NCI-H146 (cell line): ENCODE results near the gene PCOLCE2.

ENCODE experiments used
- DNase-seq: peaks from one replicate; lab custom pipeline; 2025; lab: John Stamatoyannopoulos, UW

Gene PCOLCE2

DNA sequence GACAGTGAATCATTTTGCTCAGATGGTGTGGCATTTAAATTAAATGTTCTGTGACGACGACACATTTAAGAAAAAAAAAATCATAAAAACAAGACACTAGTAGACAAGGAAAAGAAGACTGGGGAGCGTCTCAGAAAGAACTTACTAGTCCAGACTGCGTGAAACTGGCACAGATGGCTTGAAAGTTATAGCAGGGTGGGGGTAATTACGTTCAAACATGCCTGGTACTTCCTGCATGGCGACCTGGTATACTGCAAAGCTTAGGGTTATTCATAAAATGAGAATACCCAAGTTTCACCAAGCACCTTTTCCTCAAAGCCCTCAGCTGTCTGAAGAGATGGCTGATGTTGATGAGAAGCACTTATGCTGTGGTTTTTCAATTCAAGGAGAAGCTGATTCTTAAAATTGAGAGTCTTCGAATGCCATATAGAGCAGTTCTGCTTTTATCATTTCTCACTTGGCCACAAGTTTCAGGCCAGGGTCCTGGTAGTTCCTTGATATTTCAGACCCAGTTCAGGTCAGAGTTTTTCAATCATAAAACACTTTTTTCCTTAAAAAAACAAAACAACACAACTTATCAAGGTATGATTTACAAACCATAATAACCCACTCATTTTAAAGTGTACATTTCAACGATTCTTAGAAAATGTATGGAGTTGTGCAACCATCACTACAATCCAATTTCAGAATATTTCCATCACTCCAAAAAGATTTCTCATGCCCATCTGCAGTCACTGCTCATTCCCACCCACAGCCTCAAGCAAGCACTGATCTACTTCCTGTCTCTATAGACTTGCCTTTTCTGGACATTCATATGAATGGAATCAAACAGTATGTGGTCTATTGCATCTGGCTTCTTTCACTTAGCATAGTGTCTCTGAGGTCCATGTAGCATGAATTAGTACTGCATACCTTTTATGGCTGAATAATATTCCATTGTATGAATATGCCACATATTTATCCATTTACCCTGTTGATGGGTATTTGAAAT lies 24.7 kb downstream of the PCOLCE2 start:
- DNase-seq = peak; percentile 16

DNA sequence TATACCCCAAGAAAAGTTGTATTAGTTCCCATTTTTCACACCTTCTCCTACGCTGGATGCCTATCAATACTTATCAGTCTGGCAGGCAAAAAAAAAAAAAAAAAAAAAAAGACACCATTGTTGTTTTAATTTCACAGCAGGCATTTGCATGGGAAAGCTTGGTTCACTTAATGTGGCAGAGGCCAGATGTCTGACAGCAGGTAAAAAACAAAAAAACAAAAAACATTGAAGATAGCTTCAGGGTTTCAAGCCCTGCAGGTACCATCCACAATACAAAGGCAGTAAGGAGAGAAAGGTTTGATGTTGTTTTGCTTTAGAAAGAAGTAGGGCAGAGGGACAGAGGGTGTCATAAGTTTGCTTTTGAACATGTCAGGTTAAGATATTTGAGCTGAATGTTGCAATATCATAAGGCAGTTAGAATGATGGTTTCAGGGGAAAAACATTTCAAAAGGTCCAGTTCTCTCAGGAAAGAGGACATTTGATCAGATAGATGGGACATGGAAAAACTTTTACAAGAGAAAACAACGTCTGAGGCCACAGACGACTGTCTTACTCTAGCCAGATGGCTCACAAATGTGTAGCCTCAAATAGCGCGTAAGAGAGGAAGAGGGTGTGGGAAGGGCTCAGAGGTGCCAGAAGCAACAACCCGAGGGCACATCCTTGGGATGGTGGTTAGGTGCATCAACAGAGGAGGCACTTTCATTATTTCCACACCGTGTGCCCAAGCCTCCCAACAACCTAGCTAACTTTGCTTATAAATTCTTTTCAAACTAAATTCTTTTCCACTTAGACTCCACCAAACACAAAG lies 25.7 kb downstream of the PCOLCE2 start:
- DNase-seq = peak; percentile 72

DNA sequence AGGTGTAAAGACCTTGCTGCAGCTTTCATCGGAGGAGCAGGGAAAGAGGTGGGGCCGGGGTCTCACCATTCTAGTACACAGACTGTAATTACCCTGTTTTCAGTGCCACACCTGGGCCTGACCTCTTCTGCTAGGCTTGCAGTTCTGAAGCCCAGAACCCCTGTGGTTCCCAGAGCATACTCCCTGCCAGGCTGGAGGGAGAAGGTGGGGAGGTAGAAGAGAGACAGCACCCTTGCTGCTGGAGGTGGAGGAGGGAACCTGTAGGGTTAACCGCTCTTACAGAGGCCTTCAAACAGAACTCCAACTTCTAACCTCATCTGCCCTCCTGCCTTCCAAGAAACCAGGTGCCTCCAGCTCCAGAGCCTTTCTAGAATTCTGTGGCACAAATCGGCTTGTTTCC lies 27.0 kb downstream of the PCOLCE2 start:
- DNase-seq = peak; percentile 76

DNA sequence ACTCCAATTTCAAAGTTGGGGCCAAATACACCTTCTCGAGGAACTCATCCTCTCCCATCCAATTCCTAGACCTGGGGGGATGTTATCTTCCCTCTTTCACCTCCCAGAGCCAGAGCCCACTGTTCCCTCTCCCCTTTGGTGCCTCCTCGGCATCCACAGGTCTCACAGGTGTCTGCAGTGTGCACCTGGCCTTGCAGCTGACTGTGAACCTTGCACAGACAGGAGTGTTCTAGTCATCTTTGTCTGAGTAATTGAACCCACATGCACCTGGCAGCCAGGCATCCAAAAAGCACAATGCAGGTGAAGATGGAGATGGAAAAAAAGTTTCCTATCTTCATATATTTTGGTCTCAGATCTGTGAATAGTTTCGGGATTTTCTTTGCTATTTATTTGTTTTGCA lies 30.8 kb downstream of the PCOLCE2 start:
- peak; percentile 95 for DNase-seq

DNA sequence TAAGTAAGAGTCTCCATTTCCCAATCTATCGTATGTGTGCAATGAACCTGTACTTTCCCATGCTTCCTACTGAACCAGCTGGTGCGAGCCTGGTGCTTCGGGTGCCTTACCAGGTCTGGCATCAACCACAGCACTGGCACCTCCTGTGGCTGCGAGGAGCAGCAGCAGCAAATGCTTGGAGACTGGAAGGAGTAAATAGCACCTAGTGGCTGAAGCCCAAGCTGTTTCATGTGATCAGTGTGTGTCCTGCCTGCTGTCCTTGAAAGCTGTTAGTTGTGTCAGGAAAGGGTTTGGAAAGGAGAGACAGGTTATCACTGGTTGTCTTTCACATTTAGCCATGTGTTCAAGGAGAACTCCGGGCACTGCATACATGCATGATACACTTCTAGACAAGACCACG lies 31.8 kb downstream of the PCOLCE2 start:
- peak; percentile 86 for DNase-seq

DNA sequence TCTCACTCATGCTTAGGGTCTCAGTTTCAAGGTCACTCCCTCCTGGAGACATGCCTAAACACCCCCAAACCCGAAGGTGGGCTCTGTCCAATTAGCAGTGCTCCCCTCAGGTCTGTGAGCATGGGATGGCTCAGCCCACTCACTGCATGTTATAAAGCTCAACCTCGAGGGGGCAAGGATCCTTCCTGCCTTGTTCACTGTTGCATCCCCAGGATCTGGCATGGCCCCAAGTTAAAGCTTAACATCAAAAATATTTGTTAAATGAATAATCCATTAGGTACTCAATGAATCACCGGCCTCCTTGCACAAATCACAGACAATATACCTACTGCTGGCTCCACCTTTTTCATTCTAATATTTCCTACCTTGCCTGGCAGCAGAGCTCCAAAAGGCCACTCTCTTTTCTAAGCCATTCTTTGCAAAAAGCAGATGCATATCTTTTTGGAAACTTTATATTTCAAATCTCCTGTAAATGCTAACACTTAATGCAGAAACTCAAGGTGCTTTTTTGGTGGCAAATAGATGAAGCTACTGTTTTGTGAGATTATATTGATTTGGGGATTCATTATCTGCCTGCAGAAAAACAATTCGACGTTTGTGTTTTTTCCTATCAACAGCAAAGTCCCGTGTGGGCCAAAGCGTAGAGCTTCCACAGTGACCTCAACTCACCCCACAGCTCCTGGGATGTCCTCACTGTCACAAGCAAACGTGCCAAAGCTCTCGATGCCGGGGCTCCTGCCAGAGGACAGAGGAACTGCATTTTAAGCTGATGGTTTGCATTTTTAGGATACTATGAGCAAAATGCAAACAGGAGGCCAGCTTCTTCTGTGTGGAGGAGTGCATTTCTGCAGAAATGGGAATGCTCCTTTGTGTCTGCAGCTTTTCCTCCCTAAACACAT lies 35.4 kb downstream of the PCOLCE2 start:
- DNase-seq = no peak

DNA sequence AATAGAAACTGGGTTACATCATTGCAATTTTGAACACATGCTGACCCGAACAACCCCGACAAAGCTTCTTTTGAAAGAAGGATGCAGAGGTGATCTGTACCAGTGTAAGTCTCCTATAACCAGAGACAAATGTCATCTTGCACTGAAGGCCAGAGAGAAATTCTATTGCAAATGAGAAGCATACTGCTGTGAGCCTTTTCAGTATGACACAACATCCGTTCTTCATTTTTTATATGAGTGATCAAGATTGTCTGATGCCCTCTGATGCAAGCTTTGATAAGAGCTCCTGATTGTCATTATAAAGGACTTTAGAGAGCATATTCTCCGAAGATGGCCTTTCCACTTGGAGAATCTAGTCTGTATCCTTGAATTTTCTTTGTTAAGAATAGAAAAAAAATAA lies 36.9 kb downstream of the PCOLCE2 start:
- DNase-seq = no peak

DNA sequence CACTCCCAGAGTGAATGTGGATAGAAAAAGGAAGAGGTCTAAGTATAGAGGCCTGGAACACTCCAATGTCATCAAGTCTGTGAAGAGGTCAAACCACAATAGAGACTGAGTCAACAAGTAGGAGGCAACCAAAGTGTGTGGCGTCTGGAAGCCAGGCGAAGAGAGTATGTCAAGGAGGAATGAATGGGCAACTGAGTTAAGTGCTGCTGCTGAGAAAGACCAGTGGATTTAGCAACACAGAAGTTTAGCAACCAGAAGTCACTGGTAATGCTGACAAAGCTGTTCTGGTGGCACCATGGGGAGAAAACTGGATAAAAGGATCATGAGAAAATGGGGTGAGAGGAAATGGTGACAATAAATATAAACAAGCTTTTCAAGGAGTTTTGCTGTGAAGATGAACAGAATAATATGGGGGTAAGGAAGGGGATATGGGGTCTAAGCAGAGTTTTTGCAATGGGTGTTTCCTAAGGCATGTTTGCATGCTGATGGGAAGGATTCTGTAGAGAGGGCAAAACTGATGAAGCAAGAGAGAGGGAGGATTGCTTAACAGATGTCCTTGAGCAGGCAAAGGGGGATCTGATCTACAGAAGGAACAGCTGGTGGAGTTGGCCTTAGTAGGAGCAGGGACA lies 38.4 kb downstream of the PCOLCE2 start:
- no peak for DNase-seq

DNA sequence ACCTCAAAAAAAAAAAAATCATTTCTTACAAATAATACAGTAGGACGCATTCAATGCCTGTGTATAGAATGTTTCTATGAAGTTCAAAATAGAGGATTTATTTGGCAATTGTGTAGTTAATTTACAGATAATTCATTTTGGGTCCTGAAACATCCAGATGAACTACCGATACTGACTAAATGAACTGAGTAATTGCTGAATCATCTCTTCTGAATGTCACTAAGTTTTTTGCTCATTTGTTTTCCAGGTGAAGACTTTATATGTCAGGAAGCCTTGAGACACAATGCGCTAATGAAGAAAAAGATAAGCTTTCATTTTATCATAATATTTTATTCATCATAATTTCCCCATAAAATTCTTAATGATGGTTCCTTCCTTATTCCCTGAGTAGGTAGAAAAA lies 39.7 kb downstream of the PCOLCE2 start:
- no peak for DNase-seq

DNA sequence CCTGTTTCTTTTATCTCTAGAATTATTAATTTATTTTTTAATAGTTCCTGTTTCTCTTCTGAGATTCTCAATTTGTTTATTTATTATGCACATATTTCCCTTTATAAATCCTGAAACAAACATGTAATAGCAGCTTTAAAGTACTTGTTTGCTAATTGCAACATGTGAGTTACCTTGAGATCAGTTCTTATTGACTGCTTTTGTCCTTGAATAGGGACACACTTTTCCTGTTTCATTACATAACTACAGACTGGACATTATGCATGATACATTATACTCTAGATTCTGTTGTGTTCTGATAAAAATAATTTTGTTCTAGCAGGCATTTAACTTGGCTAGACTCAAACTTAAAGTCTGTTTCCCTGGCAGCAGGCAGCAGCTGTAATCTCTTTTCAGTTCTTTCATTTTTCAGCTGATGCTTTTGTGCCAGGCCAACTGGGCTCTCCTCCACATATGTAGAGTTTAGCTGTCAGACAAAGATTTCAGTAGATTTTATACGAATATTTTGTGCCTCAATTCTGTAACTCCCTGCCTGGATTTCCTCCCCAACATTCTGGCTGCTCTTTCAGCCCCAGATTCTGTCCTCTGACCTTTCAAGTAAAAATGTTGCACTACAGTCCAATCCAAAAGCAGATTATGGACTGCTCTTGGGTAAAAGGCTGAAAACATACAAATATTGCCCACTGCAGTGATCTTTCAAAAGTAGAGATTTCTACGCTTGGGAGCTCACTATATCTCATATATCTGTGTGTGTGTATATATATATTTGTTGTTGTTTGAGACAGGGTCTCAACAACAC lies 41.9 kb downstream of the PCOLCE2 start:
- DNase-seq = no peak

DNA sequence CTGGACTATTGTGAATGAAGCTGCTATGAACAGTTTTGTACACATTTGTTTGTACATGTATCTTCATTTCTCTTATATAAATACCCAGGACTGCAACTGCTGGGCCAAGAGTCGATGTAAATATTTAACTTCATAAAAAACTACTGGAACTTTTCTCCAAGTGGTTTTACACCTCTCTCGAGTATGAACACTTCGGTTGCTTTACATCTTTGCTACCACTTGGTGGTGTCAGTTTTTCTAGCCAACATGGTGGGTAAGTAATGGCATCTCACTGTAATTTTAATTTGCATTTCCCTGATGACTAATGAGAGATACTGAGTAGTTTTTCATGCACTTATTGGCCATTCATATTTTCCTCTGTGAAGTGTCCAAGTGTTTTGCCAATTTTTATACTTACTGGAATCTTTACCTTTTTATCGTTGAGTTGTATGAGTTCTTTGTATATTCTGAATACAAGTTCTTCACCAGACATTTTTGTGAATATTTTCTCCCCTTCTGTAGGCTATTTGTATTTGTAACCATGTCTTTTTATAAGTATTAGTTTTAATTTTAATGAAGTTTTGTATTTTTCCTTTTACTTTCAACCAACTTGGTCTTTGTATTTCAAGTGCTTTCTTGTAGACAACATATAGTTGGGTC lies 44.4 kb downstream of the PCOLCE2 start:
- DNase-seq = peak; percentile 56

DNA sequence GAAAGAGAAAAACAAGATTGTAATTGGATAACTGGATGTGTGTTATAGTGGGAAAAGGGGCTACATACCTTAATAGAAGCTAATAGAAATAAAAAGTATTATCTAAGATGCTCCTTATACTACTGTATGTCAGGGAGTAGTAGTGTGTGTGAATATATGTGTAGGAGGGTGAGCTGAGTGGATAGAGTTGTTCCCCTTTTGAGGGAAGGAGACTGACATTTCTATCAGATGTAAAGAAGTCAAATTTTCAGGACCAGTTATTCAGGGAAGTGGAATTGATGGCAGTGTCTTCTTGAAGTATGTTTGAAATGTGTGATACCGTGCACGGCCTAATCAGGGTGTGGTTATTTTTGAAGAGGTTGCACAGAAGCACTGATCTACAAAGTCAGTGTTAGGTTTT lies 49.1 kb downstream of the PCOLCE2 start:
- no peak for DNase-seq

DNA sequence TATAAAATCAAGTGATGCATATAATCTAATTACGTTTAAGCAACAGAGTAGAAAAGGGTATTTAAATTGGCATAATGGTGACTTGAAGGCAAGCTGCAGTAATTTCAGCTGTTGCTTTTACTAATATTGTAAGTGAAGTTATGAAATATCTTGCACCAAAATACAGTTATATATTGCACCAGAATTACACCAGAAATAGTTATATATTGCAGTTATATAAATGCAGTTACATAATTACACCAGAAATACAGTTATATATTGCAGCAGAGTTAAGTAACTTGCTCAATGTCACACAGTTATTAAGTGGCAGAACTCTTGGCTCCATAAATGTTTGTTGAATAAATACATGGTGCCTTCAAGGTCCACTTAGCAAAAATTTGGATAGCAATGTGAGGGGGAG lies 51.4 kb downstream of the PCOLCE2 start:
- no peak for DNase-seq

DNA sequence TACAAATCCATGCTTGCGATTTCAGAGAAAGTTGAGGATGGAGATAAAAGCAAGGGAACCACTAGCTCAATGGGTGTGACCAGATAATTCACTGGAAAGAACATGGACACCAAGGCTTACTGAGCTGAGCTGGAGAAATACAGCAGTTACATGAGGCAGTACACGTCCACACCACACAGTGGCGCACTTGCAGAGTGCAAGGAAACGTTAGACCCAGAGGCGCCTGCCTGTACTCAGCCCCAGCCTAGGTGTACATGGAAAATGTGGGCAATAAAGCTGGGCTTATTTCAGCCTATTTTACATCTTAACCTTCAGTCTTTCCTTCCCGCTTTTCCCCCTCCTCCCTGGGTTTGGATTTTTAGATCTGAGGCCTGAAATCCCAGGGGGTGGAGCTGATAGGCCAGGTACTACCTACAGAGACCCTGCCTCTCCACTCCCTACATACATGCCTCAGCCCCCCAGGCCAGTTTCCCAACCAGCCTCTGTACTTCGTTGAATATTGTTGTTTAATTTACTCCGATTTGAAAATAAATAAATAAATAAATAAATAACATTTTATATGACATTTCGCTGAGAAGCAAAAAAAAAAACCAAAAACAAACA lies 60.1 kb downstream of the PCOLCE2 start:
- DNase-seq = peak; percentile 84

DNA sequence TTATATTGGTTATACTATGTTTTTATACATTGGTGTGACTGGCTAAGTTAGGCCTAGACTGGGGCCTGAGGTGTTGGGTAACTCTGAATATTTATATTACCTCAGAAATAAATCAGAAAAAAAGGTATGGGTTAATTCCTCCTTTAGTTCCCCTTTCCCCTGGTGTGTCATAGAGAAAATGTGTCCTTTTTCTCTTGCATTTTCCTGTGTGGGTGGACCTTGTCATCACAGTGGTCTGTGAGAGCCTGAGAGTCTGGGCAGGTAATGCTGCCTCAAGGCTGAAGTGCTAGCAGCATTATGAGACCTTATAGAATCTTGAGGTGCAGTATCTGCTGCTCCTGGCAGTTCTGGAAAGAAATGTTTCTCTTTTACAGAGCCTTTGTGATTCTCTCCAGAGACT lies 69.7 kb downstream of the PCOLCE2 start:
- no peak for DNase-seq

DNA sequence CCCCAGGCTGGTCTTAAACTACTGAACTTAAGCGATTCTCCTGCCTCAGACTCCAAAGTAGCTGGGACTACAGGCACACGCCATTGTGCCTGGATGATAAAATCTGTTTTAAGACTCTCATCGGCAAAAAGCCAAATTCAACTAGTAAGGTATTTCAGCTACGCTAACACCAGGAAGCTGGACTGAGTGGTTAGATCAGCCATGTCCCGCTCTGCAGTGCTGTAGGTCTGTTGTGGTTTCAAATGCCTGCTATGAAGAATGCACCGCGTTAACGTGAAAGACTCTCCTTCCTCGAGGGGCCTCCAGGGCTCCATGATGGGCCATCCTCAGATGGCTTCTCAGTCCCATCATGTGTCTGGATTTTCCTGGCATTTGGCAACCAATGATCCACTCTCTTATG lies 70.2 kb downstream of the PCOLCE2 start:
- no peak for DNase-seq

DNA sequence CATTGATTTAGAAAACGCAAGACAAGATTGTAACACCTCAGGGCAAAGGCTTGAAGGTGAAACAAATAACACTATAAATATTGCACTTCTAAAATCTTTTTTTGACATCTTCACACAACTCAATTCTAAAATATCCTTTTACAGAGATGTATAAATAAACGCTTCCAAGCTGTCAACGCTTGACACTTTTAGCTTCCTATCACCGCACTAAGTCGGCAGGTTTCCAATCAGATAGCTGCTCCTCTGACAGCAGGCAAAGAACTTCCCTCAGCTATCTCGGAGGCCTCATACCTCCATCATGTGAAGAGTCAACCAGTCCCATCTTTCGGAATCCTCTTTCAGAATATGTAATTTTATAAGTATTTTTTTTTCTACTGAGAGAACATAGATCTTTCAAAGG lies 71.0 kb downstream of the PCOLCE2 start:
- DNase-seq = no peak

DNA sequence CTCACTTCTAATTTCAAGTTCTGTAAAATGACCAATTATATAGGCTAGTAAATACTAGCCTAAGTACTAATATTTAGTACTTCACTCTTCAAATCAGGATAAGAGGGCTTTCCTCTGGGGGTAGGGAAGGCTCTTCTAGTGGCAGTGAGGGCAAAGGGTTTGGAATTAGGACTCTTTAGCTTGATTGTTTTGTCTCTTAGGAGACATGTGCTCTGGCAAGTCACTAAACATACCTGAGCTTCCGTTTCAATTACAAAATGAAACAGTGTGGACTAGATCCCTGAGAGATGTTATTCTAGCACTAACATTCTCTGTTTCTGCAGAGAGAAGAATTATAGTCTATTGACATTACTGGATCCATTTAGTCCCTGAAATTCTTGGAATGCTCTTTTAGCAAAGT lies 71.5 kb downstream of the PCOLCE2 start:
- DNase-seq = no peak

DNA sequence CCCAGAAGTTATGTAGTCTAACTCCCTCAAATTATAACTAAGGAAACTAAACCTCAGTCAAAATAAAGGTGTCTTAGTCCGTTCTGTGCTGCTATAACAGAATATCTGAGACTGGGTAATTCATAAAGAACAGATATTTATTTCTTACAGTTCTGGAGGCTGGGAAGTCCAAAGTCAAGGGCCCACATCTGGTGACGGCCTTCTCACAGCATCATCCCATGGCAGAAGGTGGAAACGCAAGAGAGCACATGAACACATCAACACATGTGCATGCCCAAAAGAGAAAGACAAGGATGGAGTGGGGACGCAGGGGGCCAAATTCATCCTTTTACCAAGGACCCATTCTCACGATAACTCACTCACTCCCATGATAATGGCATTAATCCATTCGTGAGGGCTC lies 73.1 kb downstream of the PCOLCE2 start:
- DNase-seq = no peak

DNA sequence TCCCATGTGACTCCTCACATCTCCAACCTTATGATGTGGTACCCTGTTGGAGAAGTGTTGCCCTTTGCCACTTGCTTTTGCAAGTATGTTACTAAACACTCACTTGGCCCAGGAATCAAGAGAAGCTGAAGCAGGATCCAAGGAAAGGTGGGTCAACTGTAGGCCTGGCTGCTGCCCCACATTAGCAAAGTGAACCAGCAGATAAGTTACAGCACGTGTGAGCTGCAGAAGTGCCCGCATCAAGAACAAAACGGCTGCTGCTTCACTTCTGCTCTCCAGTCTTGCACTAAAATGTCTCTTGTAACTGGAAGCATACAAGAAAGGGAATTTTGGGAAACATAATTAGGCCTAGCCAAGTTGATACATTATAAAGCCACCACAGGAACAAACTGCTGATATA lies 79.6 kb downstream of the PCOLCE2 start:
- DNase-seq = no peak
